Endodermal cell (in vitro differentiated cells): Measurements from ENCODE around the gene SYT11. TPM values are rescaled to one million over a fixed set of nuclear protein-coding genes. Genes with fewer than 3 reads are reported as not detected.
A peak's percentile ranks its signal among the peaks of the same experiment; 100 is the strongest.

Source experiments
- DNase-seq: peaks from one replicate; pipeline ENCODE4 v3.0.0-alpha.2; 2017
- H3K27ac ChIP-seq: 2 replicates; pipeline ENCODE4 v1.5.1; 2013; ENCODE audit warnings: mild to moderate bottlenecking, low read depth, low read length, moderate library complexity
- H3K27me3 ChIP-seq: 2 replicates; pipeline ENCODE4 v1.6.1; 2013; ENCODE audit warnings: mild to moderate bottlenecking, low read length, moderate library complexity; ENCODE audit not compliant: insufficient read depth, control insufficient read depth, poor library complexity, severe bottlenecking
- H3K36me3 ChIP-seq: 2 replicates; pipeline ENCODE4 v1.7.0; 2013; ENCODE audit warnings: mild to moderate bottlenecking, low read length, moderate library complexity; ENCODE audit not compliant: control insufficient read depth, insufficient read depth
- H3K4me1 ChIP-seq: one replicate; pipeline ENCODE4 v1.7.0; 2013; ENCODE audit warnings: low read length; ENCODE audit not compliant: control insufficient read depth, insufficient read depth
- H3K4me3 ChIP-seq: 2 replicates; pipeline ENCODE4 v1.5.1; 2013; ENCODE audit warnings: mild to moderate bottlenecking, low read length, moderate library complexity
- H3K9ac ChIP-seq: 2 replicates; pipeline ENCODE4 v1.6.1; 2013; ENCODE audit warnings: mild to moderate bottlenecking, low read length, moderate library complexity; ENCODE audit not compliant: poor library complexity, severe bottlenecking; ENCODE audit errors: extremely low read depth
- H3K9me3 ChIP-seq: 2 replicates; pipeline ENCODE4 v1.6.1; 2013; ENCODE audit warnings: mild to moderate bottlenecking, low read length, moderate library complexity; ENCODE audit not compliant: control insufficient read depth
- H3K27ac Mint-ChIP-seq: 2 replicates; pipeline ENCODE4 v1.8.0; 2020; ENCODE audit warnings: mixed read lengths
- H3K27me3 Mint-ChIP-seq: 2 replicates; pipeline ENCODE4 v1.8.0; 2021; ENCODE audit warnings: mild to moderate bottlenecking, mixed read lengths; ENCODE audit not compliant: insufficient read depth
- H3K36me3 Mint-ChIP-seq: 2 replicates; pipeline ENCODE4 v1.8.0; 2020; ENCODE audit warnings: low read depth, mixed read lengths
- H3K4me1 Mint-ChIP-seq: 2 replicates; pipeline ENCODE4 v1.8.0; 2020; ENCODE audit warnings: mixed read lengths
- H3K4me3 Mint-ChIP-seq: 2 replicates; pipeline ENCODE4 v1.8.0; 2020; ENCODE audit warnings: mild to moderate bottlenecking, moderate library complexity, mixed read lengths
- H3K9me3 Mint-ChIP-seq: 2 replicates; pipeline ENCODE4 v1.8.0; 2020; ENCODE audit warnings: mild to moderate bottlenecking, mixed read lengths
- CTCF ChIP-seq: fragments of 200-600 bp; sonication (generic); conservative IDR thresholded peaks from 2 replicates; pipeline ENCODE4 v1.5.0; 2021; ENCODE audit warnings: antibody characterized with exemption, mild to moderate bottlenecking
- WGBS, 2 experiments: methylation state at CpG; one replicate each; pipeline versions ENCODE4 v1.1.5 to v1.1.7; 2013; ENCODE audit warnings: missing lambda C conversion rate in 2 of 2, mixed read lengths in 1 of 2; ENCODE audit not compliant: insufficient coverage in 1 of 2, insufficient read length in 1 of 2; 5-methylcytosine and 5-hydroxymethylcytosine counted together
- total RNA-seq, 2 donors: library from RNA; stranded (reverse); fragmentation: NEBNext Ultra II Directional in 1 of 2; extraction: Animal tissue kit (Norgen Biotek cat#: 25700) in 1 of 2; gene quantifications; 2 replicates in 1 of 2; 3 replicates in 1 of 2; pipeline ENCODE4 v1.2.1, GENCODE V29; 2021

The SYT11 gene
- total RNA-seq, 2 donors from 2014 or later, result 0.40 to 5.0 TPM

GRCh38 chr1:155856975-155857930 is 2.1 kb upstream of the SYT11 start, which contains the start of gene GON4L:
GON4L (minus strand) TSS chr1:155857214; CDS start chr1:155853780, 3,434 bp downstream.
- DNase-seq, result peak; percentile 95
- peaks cover 5% of the 10 kb centered on the region for H3K4me1 Mint-ChIP-seq
- Histone ChIP-seq H3K9me3 (no peaks in the 10 kb centered on the region), H3K36me3 (peaks cover 31% of the 10 kb centered on the region), H3K4me3 (peak within 1 kb of the TSS; percentile 91), H3K27me3 (peaks cover 10% of the 10 kb centered on the region), H3K4me1 (no peaks in the 10 kb centered on the region), H3K27ac (peak within 1 kb of the TSS; percentile 6), H3K9ac (peak within 1 kb of the TSS; percentile 84)
- no peak for TF ChIP-seq CTCF
- peaks cover 15% of the 10 kb centered on the region for H3K27me3 Mint-ChIP-seq
- peaks cover 24% of the 10 kb centered on the region for H3K36me3 Mint-ChIP-seq
- no peaks in the 10 kb centered on the region for H3K9me3 Mint-ChIP-seq
- H3K27ac Mint-ChIP-seq, result peak within 1 kb of the TSS; percentile 98
- H3K4me3 Mint-ChIP-seq, result peak within 1 kb of the TSS; percentile 99
- 32 to 35% methylated on average over 38 to 46 of the region's 46 CpGs for WGBS, 2 experiments

GRCh38 chr1:155858800-155859233 is 550 bp upstream of the SYT11 start:
- Mint-ChIP-seq H3K9me3 (no peaks in the 10 kb centered on the region), H3K36me3 (peaks cover 10% of the 10 kb centered on the region), H3K4me3 (peak overlapping the region; percentile 58), H3K27ac (peak overlapping the region; percentile 83), H3K27me3 (peaks cover 18% of the 10 kb centered on the region), H3K4me1 (peaks cover 5% of the 10 kb centered on the region)
- Histone ChIP-seq H3K27ac (no peak overlapping the region), H3K4me1 (no peaks in the 10 kb centered on the region), H3K9ac (peak overlapping the region; percentile 19), H3K4me3 (peak overlapping the region; percentile 83), H3K36me3 (peaks cover 18% of the 10 kb centered on the region), H3K9me3 (no peaks in the 10 kb centered on the region), H3K27me3 (peaks cover 22% of the 10 kb centered on the region)
- 80 to 84% methylated on average over 7 to 12 of the region's 12 CpGs for WGBS, 2 experiments
- DNase-seq, result no peak
- no peak for TF ChIP-seq CTCF

GRCh38 chr1:155859881-155860871 is 809 bp downstream of the SYT11 start:
- Mint-ChIP-seq H3K4me3 (no peak overlapping the region), H3K36me3 (peaks cover 5% of the 10 kb centered on the region), H3K4me1 (peaks cover 5% of the 10 kb centered on the region), H3K27ac (no peak overlapping the region), H3K27me3 (peaks cover 18% of the 10 kb centered on the region), H3K9me3 (no peaks in the 10 kb centered on the region)
- Histone ChIP-seq H3K4me3 (no peak overlapping the region), H3K27ac (peak overlapping the region; percentile 83), H3K27me3 (peaks cover 25% of the 10 kb centered on the region), H3K36me3 (peaks cover 4% of the 10 kb centered on the region), H3K9ac (no peak overlapping the region), H3K4me1 (no peaks in the 10 kb centered on the region), H3K9me3 (no peaks in the 10 kb centered on the region)
- 86 to 88% methylated on average over 18 to 34 of the region's 35 CpGs for WGBS, 2 experiments
- TF ChIP-seq CTCF, result no peak
- DNase-seq, result no peak
